HEK293 (cell line): ENCODE results near the gene RFX2.

Experiments
- BCL11B ChIP-seq: fragments of 450-650 bp; formaldehyde crosslinking; IDR thresholded peaks from 2 replicates; pipeline ENCODE4 v1.5.1; 2016; ENCODE audit warnings: low read depth, missing biosample characterization, missing genetic modification characterization
- MZF1 ChIP-seq: fragments of 450-650 bp; formaldehyde crosslinking; IDR thresholded peaks from 2 replicates; pipeline ENCODE4 v1.5.1; 2017; ENCODE audit warnings: missing biosample characterization, missing genetic modification characterization, borderline replicate concordance
- PRDM1 ChIP-seq: fragments of 450-650 bp; formaldehyde crosslinking; IDR thresholded peaks from 2 replicates; pipeline ENCODE4; 2016; ENCODE audit warnings: missing biosample characterization, missing genetic modification characterization
- PRDM4 ChIP-seq: fragments of 450-650 bp; formaldehyde crosslinking; IDR thresholded peaks from 2 replicates; pipeline ENCODE4 v1.5.1; 2017; ENCODE audit warnings: missing biosample characterization, missing genetic modification characterization
- PRDM6 ChIP-seq: fragments of 450-650 bp; formaldehyde crosslinking; IDR thresholded peaks from 2 replicates; pipeline ENCODE4 v1.5.1; 2017; ENCODE audit warnings: missing biosample characterization, missing genetic modification characterization
- REST ChIP-seq: fragments of 450-650 bp; formaldehyde crosslinking; IDR thresholded peaks from 2 replicates; pipeline ENCODE4 v1.5.1; 2016; ENCODE audit warnings: missing biosample characterization, missing genetic modification characterization
- SP3 ChIP-seq: fragments of 450-650 bp; formaldehyde crosslinking; IDR thresholded peaks from 2 replicates; pipeline ENCODE4 v1.5.1; 2016; ENCODE audit warnings: missing biosample characterization, missing genetic modification characterization
- TSHZ1 ChIP-seq: fragments of 450-650 bp; formaldehyde crosslinking; IDR thresholded peaks from 2 replicates; pipeline ENCODE4 v1.5.1; 2016; ENCODE audit warnings: missing biosample characterization, missing genetic modification characterization, borderline replicate concordance
- ZBTB20 ChIP-seq: fragments of 450-650 bp; formaldehyde crosslinking; IDR thresholded peaks from 2 replicates; pipeline ENCODE4 v1.5.1; 2016; ENCODE audit warnings: missing biosample characterization, missing genetic modification characterization
- ZNF138 ChIP-seq: fragments of 450-650 bp; formaldehyde crosslinking; IDR thresholded peaks from 2 replicates; pipeline ENCODE4 v1.5.1; 2016; ENCODE audit warnings: missing biosample characterization, missing genetic modification characterization, borderline replicate concordance
- ZNF140 ChIP-seq: fragments of 450-650 bp; formaldehyde crosslinking; IDR thresholded peaks from 2 replicates; pipeline ENCODE4 v1.5.1; 2016; ENCODE audit warnings: missing biosample characterization, missing genetic modification characterization
- ZNF169 ChIP-seq: fragments of 450-650 bp; formaldehyde crosslinking; IDR thresholded peaks from 2 replicates; pipeline ENCODE4 v1.5.1; 2016; ENCODE audit warnings: missing biosample characterization, missing genetic modification characterization
- ZNF174 ChIP-seq: fragments of 450-650 bp; formaldehyde crosslinking; IDR thresholded peaks from 2 replicates; pipeline ENCODE4 v1.5.0; 2017; ENCODE audit warnings: missing biosample characterization, mild to moderate bottlenecking, missing genetic modification characterization
- ZNF292 ChIP-seq: fragments of 450-650 bp; formaldehyde crosslinking; IDR thresholded peaks from 2 replicates; pipeline ENCODE4 v1.5.1; 2016; ENCODE audit warnings: low read depth, missing biosample characterization, missing genetic modification characterization, borderline replicate concordance
- ZNF37A ChIP-seq: fragments of 450-650 bp; IDR thresholded peaks from 2 replicates; pipeline ENCODE4 v1.5.1; 2018; ENCODE audit warnings: missing biosample characterization, missing genetic modification characterization
- ZNF423 ChIP-seq: fragments of 450-650 bp; formaldehyde crosslinking; IDR thresholded peaks from 2 replicates; pipeline ENCODE4 v1.5.1; 2016; ENCODE audit warnings: missing biosample characterization, missing genetic modification characterization
- ZNF510 ChIP-seq: fragments of 450-650 bp; formaldehyde crosslinking; IDR thresholded peaks from 2 replicates; pipeline ENCODE4 v1.5.1; 2018; ENCODE audit warnings: mild to moderate bottlenecking, missing genetic modification characterization, missing biosample characterization; ENCODE audit not compliant: insufficient replicate concordance
- ZNF530 ChIP-seq: fragments of 450-650 bp; formaldehyde crosslinking; IDR thresholded peaks from 2 replicates; pipeline ENCODE4 v1.5.1; 2016; ENCODE audit warnings: low read depth, missing biosample characterization, missing genetic modification characterization
- ZNF558 ChIP-seq: fragments of 450-650 bp; formaldehyde crosslinking; IDR thresholded peaks from 2 replicates; pipeline ENCODE4 v1.5.1; 2016; ENCODE audit warnings: missing biosample characterization, missing genetic modification characterization
- ZNF580 ChIP-seq: fragments of 450-650 bp; formaldehyde crosslinking; IDR thresholded peaks from 2 replicates; pipeline ENCODE4 v1.5.1; 2016; ENCODE audit warnings: missing biosample characterization, missing genetic modification characterization
- ZSCAN30 ChIP-seq: fragments of 450-650 bp; IDR thresholded peaks from 2 replicates; pipeline ENCODE4 v1.5.1; 2018; ENCODE audit warnings: missing biosample characterization, mild to moderate bottlenecking, missing genetic modification characterization, moderate library complexity
- ZXDB ChIP-seq: fragments of 450-650 bp; formaldehyde crosslinking; IDR thresholded peaks from 2 replicates; pipeline ENCODE4 v1.5.1; 2016; ENCODE audit warnings: missing biosample characterization, missing genetic modification characterization
- TF ChIP-seq, protein P1 (sequence below): fragments of 450-650 bp; formaldehyde crosslinking; IDR thresholded peaks from 2 replicates; pipeline ENCODE4 v1.5.1; 2017; ENCODE audit warnings: missing biosample characterization, missing genetic modification characterization
- TF ChIP-seq, protein P2 (sequence below): fragments of 450-650 bp; formaldehyde crosslinking; IDR thresholded peaks from 2 replicates; pipeline ENCODE4 v1.5.1; 2016; ENCODE audit warnings: missing biosample characterization, missing genetic modification characterization

The RFX2 gene

GRCh38 chr19:6092329-6093286 lies 17.7 kb downstream of the RFX2 start (continued):
- TF ChIP-seq REST, result no peak
- no peak for TF ChIP-seq MZF1 (tag by site-specific recombination)
- no peak for TF ChIP-seq PRDM1 (tag by site-specific recombination)
- TF ChIP-seq, protein P1, sequence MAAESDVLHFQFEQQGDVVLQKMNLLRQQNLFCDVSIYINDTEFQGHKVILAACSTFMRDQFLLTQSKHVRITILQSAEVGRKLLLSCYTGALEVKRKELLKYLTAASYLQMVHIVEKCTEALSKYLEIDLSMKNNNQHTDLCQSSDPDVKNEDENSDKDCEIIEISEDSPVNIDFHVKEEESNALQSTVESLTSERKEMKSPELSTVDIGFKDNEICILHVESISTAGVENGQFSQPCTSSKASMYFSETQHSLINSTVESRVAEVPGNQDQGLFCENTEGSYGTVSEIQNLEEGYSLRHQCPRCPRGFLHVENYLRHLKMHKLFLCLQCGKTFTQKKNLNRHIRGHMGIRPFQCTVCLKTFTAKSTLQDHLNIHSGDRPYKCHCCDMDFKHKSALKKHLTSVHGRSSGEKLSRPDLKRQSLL (tag by site-specific recombination), result no peak
- no peak for TF ChIP-seq ZNF174 (tag by site-specific recombination)
- TF ChIP-seq ZNF510 (tag by site-specific recombination), result no peak
- no peak for TF ChIP-seq ZNF37A (tag by site-specific recombination)
- no peak for TF ChIP-seq ZNF580 (tag by site-specific recombination)
- 0 out of 2 replicates have a peak, but pooled peaks have one; percentile 14 for TF ChIP-seq ZNF423
- TF ChIP-seq, protein P2, sequence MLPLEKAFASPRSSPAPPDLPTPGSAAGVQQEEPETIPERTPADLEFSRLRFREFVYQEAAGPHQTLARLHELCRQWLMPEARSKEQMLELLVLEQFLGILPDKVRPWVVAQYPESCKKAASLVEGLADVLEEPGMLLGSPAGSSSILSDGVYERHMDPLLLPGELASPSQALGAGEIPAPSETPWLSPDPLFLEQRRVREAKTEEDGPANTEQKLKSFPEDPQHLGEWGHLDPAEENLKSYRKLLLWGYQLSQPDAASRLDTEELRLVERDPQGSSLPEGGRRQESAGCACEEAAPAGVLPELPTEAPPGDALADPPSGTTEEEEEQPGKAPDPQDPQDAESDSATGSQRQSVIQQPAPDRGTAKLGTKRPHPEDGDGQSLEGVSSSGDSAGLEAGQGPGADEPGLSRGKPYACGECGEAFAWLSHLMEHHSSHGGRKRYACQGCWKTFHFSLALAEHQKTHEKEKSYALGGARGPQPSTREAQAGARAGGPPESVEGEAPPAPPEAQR (tag by site-specific recombination), result no peak
- no peak for TF ChIP-seq ZNF138 (tag by site-specific recombination)
- TF ChIP-seq ZNF530 (tag by site-specific recombination), result no peak
- TF ChIP-seq ZNF169 (tag by site-specific recombination), result no peak
- TF ChIP-seq ZNF140 (tag by site-specific recombination), result no peak
- TF ChIP-seq ZBTB20 (tag by site-specific recombination), result peak; percentile 38; the same call in 1 of the 2 replicates
- TF ChIP-seq PRDM4 (tag by site-specific recombination), result no peak
- TF ChIP-seq BCL11B (tag by site-specific recombination), result no peak
- TF ChIP-seq ZNF558, result no peak
- no peak for TF ChIP-seq ZXDB (tag by site-specific recombination)
- no peak for TF ChIP-seq ZNF292 (tag by site-specific recombination)
- TF ChIP-seq ZSCAN30 (tag by site-specific recombination), result no peak
- no peak for TF ChIP-seq TSHZ1 (tag by site-specific recombination)
- TF ChIP-seq SP3 (tag by site-specific recombination), result no peak
- TF ChIP-seq PRDM6 (tag by site-specific recombination), result no peak
